IPS-18c (cell line): ENCODE results near the gene CCDC81.
"Not testable (repeated sequence)": the region's sequence is repeated elsewhere in the genome, so short reads cannot be mapped to it uniquely, and the experiment has no call there.

Experiments
- H3K4me3 ChIP-seq: 2 replicates; pipeline ENCODE4 v1.7.0; 2013; ENCODE audit warnings: low read depth, mild to moderate bottlenecking, low read length, moderate library complexity; ENCODE audit not compliant: insufficient read depth
- H3K9me3 ChIP-seq: one replicate; pipeline ENCODE4 v1.6.1; 2013; ENCODE audit warnings: mild to moderate bottlenecking, low read length, moderate library complexity; ENCODE audit not compliant: control insufficient read depth, insufficient read depth

The CCDC81 gene

DNA sequence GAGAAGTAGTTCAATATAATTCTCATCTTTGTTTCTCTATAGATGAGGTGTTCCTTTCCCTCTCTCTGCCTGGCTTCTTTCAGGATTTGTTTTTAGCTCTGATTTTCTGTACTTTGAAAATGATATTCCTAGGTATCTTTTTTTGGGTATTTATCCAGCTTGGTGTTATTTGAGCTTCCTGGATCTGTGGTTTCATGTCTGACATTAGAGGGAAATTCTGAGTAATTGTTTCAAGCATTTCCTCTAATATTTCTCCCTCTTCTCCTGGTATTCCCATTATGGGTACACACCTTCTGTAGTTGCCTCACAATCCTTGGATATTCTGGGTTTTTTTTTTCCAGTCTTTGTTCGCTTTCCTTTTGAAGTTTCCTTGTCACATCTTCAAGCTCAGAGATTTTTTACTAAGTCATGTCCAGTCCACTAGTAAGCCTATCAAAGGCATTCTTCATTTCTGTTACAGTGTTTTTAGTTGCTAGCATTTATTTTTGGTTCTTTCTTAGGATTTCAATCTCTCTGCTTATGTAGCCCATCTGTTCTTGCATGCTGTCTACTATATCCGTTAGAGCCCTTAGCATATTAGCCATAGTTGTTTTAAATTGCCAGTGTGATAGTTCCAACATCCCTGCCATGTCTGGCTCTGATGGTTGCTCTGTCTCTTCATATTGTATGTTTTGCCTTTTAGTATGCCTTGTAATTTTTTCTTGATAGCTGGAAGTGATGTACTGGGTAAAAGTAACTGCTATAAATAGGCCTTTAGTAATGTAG is 5.8 kb downstream of the CCDC81 start:
- H3K4me3 ChIP-seq, result no peak overlapping the region
- H3K9me3 ChIP-seq, result no peaks in the 10 kb centered on the region

DNA sequence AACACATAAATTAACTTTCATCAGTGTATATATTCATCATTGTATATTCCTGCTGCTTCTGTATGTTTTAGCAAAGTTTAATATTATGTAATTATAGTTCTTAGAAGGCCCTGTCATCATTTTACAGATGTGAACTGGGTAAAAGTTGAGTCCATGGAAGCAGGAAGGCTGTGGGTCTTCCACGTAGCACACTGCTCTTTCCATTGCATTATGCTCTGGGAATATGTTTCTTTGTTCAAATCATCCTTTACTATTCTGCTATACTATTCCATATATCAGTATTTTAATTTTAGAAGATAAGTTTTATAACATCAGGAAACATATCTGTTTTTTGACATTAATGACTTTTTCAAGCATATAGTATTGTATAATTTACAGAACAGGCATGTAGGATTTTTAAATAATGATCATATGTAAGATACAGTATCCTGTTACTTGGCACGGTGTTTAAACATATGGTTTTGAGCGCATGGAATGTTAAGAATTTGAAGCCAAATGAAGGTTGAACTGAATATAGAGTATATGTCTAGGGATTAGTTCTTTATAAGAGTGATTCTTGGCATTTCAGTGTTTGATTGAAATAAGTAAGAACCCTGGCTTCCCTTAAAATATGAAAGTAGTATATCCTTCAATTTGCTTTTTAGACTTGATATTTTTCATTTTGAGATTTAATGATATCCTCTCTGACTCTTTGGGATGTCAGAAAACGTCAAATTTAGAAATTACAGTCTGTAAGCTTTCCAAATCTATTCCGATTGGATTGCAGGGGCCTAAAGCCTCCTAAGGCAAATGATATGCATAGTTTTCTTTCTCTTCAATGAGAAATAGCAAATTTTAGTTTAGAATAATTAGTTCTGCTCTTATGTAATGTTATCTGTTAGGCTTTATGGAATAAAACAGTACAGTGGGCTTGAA is 8.6 kb downstream of the CCDC81 start:
- H3K9me3 ChIP-seq, result no peaks in the 10 kb centered on the region

DNA sequence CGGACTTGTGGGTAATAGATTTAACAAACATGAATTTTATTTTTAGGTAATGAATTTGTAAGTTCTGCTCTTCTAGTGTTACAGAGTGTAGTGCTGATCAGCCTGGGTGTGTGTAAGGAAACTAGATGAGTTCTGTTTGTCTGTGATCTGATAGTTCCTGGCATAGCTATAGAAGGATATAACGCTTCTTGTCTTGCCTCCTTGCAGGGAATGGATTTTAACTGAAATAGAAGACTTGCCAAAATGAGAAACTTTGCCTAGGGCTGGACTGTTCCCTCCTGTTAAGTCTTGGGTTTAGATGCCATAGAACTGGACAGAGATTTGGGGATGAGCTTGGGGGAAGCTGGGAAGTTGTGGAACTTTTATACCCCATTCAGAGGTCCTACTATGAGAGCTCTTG is 11.6 kb downstream of the CCDC81 start:
- H3K9me3 ChIP-seq, result no peaks in the 10 kb centered on the region
- H3K4me3 ChIP-seq, result no peak overlapping the region

More for the DNA sequence above, 8.6 kb downstream of the CCDC81 start:
- no peak overlapping the region for H3K4me3 ChIP-seq

DNA sequence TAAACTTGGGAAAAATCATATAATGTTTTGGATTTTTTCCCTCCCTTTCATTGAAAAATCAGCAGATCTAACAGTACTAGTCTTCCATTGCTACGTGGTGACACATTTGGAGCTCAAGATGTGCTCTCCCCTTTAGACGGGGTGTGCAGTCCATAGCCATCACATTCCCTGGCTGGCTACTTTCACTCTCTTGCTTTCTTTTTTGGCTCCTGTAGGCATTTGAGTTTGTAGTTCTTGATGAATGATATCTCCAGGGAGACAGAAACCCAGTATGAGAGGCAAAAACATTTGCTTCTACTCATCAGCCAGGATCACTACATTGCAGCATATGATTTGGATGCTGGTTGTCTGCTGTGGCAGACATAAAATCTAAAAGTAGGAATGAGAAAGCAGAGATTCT is 12.1 kb downstream of the CCDC81 start:
- Histone ChIP-seq H3K4me3 (no peak overlapping the region), H3K9me3 (no peaks in the 10 kb centered on the region)

DNA sequence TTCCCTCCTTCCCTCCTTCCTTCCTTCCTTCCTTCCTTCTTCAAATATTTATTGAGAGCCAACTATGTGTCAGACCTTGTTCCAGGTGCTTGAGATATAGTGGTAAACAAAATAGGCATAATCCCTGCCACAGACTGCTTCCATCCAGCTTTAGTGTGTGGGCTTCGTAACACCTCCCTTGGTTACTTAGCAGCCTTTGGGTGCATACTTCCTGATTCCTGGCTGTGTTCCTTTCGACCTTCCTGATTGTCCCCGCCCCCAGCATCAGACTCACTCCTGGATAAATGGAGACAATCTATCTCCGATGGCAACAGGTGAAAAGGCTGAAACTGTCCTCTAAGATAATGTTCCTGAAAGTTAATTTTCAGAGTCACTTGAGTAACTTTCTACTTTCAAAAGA is 13.5 kb downstream of the CCDC81 start:
- Histone ChIP-seq H3K9me3 (no peaks in the 10 kb centered on the region), H3K4me3 (no peak overlapping the region)

DNA sequence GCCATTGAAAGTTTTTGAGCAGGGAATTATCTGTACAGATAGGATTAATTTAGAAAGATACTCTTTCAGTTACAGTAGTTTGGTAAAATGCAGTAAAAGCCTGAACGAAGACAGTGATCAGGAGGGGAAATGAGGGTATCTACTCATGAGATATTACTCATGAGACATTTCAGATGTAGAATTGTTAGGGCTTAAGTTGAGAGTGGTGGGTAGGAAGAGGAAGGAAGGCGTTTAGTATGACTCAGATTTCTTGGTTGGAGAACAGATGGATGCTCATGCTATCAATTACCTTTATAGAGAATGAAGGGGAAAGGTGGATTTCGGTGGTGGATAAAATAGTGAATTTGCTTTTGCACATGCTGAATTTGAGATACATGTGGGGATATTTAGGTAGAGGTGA is 15.8 kb downstream of the CCDC81 start:
- Histone ChIP-seq H3K4me3 (no peak overlapping the region), H3K9me3 (no peaks in the 10 kb centered on the region)

DNA sequence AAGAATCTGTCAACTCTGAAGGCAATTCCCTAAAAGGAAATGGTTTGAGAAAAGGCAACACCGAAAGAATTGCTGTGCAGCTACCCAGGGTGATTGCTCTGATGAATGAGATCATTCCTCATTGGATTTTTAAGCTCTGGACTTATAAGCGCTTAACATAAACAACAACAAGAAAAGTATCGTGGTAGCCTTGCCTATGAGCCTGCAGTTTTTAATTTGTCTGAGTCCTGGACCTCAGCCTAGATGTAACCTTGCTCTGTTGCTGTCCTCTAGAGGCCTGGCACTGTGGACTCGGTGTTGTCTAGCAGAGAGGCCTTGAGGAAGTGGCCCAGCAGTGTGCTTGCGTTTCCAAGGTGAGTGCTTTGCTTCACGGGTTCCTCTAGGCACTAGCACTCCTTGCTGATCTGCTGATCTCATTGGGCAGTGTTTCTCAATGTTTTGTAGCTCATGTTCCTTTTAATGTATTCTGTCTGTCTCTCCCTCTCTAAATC is 20.4 kb downstream of the CCDC81 start:
- Histone ChIP-seq H3K4me3 (no peak overlapping the region), H3K9me3 (no peaks in the 10 kb centered on the region)

DNA sequence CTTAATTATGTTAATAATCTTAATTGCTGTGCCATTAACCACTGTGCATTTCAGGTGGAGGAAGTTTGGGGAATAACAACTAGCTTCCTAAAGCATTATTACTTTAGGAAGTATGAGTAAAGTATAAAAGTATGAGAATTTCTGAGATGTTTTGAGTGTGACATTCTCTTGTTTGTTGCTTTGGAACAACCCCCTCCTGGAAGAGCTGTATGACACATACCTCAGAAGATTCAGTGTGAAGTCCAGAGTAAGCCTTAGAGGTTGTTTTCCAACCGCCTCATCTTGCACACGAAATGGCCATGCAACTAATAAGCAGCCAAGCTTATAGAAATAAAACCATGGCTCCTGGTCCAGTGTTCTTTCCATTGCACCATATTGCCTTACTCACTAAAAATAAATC is 21.7 kb downstream of the CCDC81 start:
- H3K4me3 ChIP-seq, result no peak overlapping the region
- H3K9me3 ChIP-seq, result no peaks in the 10 kb centered on the region

DNA sequence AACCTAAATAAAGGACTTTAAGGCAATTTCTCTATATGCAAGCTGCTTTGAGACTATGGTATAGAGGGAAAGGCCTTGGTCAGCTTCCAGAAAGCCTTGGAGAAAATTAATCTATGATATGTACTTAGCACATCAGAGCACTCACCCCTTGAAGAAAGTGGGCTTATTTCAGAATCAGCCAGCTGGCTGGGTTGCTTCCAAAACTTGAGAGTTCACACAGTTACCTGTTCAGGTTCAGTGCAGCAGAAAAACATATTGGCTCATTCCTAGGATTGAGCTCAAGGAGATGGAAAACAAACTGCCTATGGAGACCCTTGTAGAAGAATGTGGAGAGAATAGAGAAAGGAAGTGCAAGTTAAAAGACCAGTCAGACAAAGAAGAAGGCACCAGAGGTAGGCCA is 22.7 kb downstream of the CCDC81 start:
- Histone ChIP-seq H3K4me3 (no peak overlapping the region), H3K9me3 (no peaks in the 10 kb centered on the region)

DNA sequence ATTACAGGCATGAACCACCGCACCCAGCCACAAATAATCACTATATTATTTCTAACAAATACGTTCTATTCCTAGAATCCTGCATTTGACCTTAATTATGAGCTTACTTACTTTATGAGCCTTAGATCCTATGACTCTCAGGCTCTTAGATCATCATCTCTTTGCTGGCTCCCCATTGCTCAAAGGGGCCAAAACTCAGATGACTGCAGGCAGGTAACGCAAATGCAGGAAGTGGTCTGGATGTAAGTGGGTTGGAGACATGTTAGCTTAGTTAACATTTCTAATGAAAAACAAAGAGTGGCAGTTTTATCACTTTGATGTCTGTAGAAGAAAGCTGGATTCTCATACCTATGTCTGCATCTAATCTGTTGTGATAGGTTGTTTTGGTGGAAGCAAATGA is 23.4 kb downstream of the CCDC81 start:
- no peak overlapping the region for H3K4me3 ChIP-seq
- no peaks in the 10 kb centered on the region for H3K9me3 ChIP-seq

DNA sequence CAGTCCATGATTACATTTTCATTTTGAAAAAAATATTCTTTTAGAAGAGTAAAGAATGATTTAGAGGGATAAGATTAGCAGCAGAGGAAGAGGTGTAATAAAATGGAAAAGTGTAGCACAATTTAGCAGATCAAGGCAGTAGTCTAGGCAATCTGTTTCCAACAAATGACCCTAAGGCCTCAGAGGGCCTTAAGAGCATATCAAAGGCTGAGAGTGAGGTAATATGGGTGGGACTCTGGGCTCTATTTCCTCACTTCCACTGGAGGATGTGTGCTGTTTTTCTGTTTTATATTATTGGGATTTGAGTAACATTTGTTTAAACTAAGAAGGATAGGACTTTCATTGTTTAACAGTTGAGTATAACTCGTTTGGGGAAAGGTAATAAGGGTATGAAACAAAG is 28.8 kb downstream of the CCDC81 start:
- no peak overlapping the region for H3K4me3 ChIP-seq
- H3K9me3 ChIP-seq, result no peaks in the 10 kb centered on the region

DNA sequence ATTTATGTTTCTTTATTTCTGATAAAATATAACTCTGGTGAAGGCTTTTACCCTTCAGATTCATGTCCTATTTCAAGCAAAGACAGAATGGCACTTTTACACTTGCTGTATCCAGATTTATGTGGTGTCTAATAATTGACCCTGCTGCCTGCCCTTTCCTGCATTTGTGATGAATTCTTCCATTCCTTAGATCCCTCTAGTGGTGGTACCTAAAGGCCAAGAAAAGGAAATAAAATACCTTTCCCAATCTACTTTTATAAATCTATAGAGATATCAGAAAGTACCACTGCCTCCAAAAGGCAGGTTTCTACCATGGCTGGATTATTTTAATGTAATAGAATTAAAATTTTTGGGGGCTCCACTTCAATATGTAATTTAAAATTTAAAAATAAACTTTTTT is 34.2 kb downstream of the CCDC81 start:
- H3K4me3 ChIP-seq, result no peak overlapping the region

DNA sequence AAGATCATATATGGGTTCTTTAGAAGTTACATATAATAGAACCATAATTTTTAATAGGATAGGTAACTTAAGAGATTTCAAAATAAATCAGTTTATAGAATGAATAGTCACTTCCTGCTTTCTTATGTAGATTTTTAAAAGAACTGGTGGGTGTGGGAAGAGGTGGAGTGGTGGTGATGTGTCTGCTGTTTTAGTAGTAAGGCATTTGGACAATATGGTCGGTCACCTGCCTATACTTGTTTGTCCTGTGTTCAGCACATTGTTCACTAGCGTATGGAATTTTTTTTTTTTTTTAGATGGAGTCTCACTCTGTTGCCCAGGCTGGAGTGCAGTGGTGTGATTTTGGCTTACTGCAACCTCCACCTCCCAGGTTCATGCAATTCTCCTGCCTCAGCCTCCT is 39.3 kb downstream of the CCDC81 start:
- no peaks in the 10 kb centered on the region for H3K9me3 ChIP-seq

More for the DNA sequence above, 34.2 kb downstream of the CCDC81 start:
- no peaks in the 10 kb centered on the region for H3K9me3 ChIP-seq

DNA sequence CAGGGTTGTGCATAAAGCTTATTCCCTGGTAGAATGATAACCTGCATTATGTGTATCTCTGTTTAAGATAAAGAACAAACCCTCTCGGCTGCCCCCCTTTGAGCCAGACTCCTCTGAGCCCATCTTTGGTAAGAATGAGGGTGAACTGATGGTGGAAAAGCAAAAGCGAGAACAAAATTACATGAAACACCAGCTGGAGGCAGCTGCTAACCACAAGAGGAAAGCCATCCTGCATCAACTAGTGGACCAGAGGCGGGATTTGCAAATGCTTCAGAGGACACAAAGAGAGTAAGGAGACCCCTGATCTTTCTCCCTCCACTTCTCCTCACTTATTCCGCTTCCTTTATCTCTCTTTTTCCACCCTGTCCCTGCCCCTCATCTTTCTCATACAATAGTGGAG is 40.3 kb downstream of the CCDC81 start:
- Histone ChIP-seq H3K4me3 (no peak overlapping the region), H3K9me3 (no peaks in the 10 kb centered on the region)

More for the DNA sequence above, 39.3 kb downstream of the CCDC81 start:
- no peak overlapping the region for H3K4me3 ChIP-seq

DNA sequence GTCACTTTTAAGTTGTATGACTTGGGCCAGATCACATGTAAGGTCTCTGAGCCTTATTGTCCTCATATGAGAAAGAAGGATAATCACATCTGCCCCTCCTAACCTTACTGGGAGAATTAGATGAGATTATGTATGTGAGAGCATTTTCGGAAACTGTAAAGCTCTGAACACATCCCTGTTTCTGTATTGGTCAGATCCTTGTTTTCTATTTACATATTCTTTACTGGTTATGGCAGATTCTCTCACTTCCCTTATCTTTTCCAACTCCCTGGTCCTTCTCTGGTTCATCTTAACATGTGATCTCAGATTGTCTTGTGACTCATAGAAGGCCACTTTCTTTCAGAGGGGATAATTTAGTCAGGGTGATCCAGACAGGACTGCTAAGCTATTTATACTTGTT is 41.8 kb downstream of the CCDC81 start:
- Histone ChIP-seq H3K4me3 (no peak overlapping the region), H3K9me3 (no peaks in the 10 kb centered on the region)

DNA sequence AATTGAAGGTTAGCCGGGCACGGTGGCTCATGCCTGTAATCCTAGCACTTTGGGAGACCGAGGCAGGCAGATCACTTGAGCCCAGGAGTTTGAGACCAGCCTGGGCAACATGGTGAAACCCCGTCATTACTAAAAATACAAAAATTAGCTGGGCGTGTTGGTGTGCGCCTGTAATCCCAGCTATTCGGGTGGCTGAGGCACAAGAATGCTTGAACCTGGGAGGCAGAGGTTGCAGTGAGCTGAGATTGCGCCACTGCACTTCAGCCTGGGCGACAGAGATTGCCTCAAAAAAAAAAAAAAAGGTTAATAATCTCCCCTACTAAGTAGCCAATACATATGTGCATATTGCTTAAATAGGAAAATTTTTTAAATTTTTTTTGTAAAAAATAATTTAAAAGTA is 42.3 kb downstream of the CCDC81 start:
- not testable (repeated sequence) for H3K4me3 ChIP-seq, H3K9me3 ChIP-seq

DNA sequence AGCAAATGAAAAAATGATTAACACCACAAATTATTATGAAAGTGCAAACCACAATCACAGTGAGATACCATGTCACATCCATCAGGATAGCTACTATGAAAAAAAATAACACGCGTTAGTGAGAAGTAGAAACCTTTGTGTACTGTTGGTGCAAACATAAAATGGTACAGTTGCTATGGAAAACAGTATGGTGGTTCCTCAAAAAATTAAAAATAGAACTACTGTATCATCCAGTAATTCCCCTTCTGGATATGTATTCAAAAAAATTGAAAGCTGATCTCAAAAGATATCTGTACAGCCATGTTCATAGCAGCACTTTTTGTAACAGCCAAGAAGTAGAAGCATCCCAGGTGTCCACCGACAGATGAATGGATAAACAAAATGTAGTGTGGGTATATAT is 43.4 kb downstream of the CCDC81 start:
- no peaks in the 10 kb centered on the region for H3K9me3 ChIP-seq
- no peak overlapping the region for H3K4me3 ChIP-seq

DNA sequence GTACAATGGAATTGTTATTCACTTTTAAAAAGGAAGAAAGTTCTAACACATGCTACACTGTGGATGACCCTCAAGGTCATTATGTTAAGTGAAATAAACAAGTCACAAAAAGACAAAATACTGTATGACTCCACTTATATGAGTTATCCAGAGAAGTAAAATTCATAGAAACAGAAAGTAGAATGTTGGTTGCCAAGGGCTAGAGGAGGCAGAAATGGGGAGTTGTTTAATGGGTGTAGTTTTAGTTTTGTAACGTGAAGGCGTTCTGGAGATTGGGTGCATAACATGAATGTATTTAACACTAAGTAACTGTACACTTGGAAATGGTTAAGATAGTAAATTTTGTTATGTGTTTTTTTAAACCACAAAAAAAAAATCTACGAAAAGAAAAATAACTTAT is 43.8 kb downstream of the CCDC81 start:
- Histone ChIP-seq H3K9me3 (no peaks in the 10 kb centered on the region), H3K4me3 (no peak overlapping the region)
